NK-92 (cell line): ENCODE measurements around the gene MGAM2.

Source experiments
- DNase-seq: peaks from one replicate; lab custom pipeline; 2025; ENCODE audit not compliant: unreplicated experiment; lab: John Stamatoyannopoulos, UW

Gene MGAM2

DNA sequence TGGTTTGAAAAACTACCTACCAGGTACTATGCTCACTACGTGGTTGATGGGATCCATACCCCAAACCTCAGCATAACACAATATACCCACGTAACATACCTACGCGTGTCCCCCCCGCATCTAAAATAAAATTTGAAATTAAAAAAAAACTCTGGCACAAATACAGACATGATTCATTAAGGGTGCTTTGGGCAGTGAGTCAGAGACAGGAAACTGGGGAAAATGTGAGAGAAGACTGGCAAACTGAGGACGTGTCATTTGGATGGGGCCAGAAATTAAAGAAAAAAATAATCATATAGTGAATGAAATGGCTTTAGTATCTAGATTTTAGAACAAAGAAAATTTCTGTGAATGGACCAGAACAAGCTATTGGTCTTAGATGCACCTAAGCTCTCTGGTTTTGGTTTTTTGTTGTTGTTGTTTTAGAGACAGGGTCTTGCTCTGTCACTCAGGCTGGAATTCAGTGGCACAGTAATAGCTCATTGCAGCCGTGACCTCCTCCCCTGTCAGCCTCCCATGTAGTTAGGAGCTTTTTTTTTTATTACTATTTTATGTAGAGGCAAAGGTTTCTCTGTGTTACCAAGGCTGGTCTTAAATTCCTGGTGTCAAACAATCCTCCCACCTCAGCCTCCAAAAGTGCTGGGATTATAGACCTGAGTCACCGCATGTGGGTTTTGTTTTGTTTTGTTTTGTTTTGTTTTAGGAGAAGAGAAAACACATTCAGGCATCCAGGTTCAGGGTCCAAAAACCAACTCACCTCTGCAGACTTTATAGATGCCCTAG lies 152.3 kb downstream of the MGAM2 start:
- no peak for DNase-seq
